Panc1 (cell line): ENCODE measurements around the gene GID8.

ENCODE experiments used
- POLR2AphosphoS5 ChIP-seq: IDR thresholded peaks from 2 replicates; pipeline ENCODE4 v1.6.1; 2012; ENCODE audit warnings: mild to moderate bottlenecking, low read depth, low read length, moderate library complexity
- REST ChIP-seq, 2 experiments: IDR thresholded peaks; 2 replicates each; pipeline ENCODE4 v1.6.1; 2011 to 2012; ENCODE audit warnings: low read depth in 2 of 2, control low read depth in 1 of 2, low read length in 1 of 2, mild to moderate bottlenecking in 1 of 2, moderate library complexity in 1 of 2; ENCODE audit not compliant: insufficient read depth in 1 of 2
- SIN3A ChIP-seq: IDR thresholded peaks from 2 replicates; pipeline ENCODE4 v1.6.1; 2012; ENCODE audit warnings: low read depth, mild to moderate bottlenecking, low read length, moderate library complexity, borderline replicate concordance; ENCODE audit not compliant: insufficient read depth
- TCF7L2 ChIP-seq: IDR thresholded peaks from 2 replicates; pipeline ENCODE4 v1.6.1; 2011; ENCODE audit warnings: mild to moderate bottlenecking, low read depth, low read length, inconsistent platforms
- TF ChIP-seq, protein P1 (sequence below): fragments of 450-650 bp; IDR thresholded peaks from 2 replicates; pipeline ENCODE4 v1.5.1; 2017; ENCODE audit warnings: mild to moderate bottlenecking

DNA sequence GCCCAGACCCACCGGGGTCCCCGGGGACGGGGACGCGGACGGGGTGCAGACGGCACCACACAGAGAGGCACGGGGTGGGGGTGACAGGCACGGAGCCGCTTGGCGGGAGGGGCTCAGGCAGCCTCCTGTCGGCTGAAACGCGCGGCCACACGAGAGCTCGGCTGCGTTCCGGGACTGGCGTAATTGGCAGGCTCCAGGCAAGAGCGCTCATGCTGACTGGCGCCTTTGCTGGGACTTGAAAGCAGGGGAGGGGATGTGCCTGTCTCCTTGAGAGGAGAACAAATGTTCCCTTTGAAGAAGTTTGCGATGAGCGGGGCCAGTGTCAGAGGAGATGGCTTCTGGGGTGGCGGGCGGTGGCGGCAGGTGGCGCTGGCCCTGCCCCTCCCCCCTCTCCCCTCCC is 43.0 kb downstream of the GID8 start:
- TF ChIP-seq, protein P1, sequence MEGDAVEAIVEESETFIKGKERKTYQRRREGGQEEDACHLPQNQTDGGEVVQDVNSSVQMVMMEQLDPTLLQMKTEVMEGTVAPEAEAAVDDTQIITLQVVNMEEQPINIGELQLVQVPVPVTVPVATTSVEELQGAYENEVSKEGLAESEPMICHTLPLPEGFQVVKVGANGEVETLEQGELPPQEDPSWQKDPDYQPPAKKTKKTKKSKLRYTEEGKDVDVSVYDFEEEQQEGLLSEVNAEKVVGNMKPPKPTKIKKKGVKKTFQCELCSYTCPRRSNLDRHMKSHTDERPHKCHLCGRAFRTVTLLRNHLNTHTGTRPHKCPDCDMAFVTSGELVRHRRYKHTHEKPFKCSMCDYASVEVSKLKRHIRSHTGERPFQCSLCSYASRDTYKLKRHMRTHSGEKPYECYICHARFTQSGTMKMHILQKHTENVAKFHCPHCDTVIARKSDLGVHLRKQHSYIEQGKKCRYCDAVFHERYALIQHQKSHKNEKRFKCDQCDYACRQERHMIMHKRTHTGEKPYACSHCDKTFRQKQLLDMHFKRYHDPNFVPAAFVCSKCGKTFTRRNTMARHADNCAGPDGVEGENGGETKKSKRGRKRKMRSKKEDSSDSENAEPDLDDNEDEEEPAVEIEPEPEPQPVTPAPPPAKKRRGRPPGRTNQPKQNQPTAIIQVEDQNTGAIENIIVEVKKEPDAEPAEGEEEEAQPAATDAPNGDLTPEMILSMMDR: no peak
- no peak for TF ChIP-seq POLR2AphosphoS5
- no peak for TF ChIP-seq REST (IDR thresholded peaks at IDR 0.05; ENCODE audit: insufficient read depth in 1 of 2, low read depth in 2 of 2, low read length in 1 of 2)
- no peak for TF ChIP-seq SIN3A
- TF ChIP-seq TCF7L2: no peak
